T-helper 1 cell (primary cell): ENCODE measurements around the gene IL10.
"Not testable (repeated sequence)": the region's sequence is repeated elsewhere in the genome, so short reads cannot be mapped to it uniquely, and the experiment has no call there.

ENCODE experiments used
- DNase-seq, 5 donors: peaks; one replicate each; pipeline ENCODE4 v3.0.0-alpha.2; 2012 to 2020

Gene IL10

GRCh38 chr1:206762741-206763364 is 9.4 kb downstream of the IL10 start:
- DNase-seq: not testable (repeated sequence)

GRCh38 chr1:206761159-206761768 is 11.0 kb downstream of the IL10 start:
- no peak for DNase-seq

- no peak for DNase-seq
Measured at GRCh38 chr1:206760590-206760989, 11.7 kb downstream of the IL10 start.

- DNase-seq: peak in 2 of 5 donors; percentile 34 to 88
Measured at GRCh38 chr1:206757524-206758266, 14.6 kb downstream of the IL10 start.

DNA sequence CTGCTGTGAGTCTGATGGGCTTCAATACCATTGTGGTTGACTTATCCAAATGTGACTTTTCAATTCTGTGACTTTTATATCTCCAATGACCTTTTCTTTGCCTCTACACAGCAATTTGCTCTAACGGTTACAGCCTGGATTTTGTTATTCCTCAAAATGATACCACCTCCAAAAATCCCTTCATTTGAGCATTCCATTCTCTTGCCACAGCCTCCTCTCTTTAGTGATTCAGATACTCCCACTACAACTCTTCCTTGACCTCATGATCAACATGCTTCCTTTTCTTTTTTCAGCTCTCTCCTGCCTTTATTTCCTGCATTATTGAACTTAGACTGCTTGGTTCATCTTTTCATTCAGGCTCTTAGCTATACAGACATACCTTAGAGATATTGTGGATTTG is 18.3 kb downstream of the IL10 start:
- DNase-seq: no peak

- DNase-seq: no peak
Measured at GRCh38 chr1:206753141-206753540, 19.2 kb downstream of the IL10 start.

GRCh38 chr1:206752481-206752880 is 19.8 kb downstream of the IL10 start:
- no peak for DNase-seq

GRCh38 chr1:206751891-206752290 is 20.4 kb downstream of the IL10 start:
- no peak for DNase-seq

DNA sequence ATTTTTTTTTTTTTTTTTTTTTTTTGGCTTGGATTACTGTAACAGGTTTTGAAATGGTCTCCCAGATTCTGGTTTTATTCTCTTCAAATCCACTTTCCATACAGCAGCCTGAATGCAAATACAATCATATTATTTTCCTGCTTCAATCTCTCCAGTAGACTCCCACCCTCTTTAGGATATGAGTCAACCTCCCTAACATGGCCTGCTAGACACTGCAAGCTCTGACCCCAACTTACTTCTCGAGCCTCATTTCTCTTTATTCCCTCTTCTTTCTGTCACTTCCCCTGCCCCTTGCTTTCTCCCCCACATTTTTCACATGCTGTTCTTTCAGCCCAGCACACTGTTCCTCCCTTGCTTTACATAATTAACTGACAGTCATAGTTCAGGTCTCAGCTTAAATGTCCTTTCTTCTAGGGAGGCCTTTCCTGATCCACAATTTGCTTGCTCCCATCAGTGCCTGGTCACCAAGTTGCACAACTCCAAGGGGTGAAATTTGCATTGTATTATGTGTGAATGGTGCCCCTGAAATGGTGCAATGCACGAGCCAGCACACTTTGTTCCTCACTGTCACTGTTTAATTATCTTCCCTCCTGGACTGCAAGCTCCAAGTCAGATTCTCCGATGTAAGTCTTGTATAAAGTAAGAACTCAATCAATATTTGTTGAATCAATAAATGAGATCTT is 23.8 kb downstream of the IL10 start:
- DNase-seq: no peak

DNA sequence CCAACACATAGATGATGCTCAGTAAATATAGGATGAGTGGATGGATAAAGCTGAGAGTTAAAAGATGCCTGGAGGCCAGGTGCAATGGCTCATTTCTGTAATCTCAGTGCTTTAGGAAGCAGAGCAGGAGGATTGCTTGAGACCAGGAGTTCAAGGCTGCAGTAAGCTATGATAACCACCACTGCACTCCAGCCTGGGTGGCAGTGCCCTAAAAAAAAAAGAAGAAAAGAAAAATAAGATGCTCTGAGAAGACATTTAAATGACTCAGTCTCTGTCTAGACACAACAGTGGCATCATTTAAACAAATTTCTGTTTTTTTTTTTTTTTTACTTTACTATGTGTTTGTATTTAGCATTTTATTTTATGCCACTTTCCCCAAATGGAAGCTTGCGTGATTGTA is 27.0 kb downstream of the IL10 start:
- no peak for DNase-seq

DNA sequence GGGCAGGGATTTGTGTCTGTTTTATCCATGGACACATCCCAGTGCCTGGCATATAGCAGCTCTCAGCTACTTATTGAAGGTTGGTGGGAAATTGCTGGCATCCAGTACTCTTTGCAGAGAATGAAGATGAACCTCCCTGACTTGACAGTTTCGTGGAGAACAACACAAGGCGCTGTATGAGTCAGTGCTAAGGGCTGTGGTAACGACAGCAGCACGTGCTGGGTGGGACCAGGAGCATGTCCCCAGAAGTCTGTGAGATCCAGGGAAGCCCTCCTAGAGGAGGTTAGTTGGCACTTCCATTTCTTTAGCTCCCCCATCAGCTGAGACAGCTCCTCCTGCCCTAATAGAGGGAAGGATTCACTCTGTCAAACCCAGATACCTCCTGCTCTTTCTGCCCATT is 27.6 kb downstream of the IL10 start:
- DNase-seq: peak in 1 of 5 donors; percentile 58

DNA sequence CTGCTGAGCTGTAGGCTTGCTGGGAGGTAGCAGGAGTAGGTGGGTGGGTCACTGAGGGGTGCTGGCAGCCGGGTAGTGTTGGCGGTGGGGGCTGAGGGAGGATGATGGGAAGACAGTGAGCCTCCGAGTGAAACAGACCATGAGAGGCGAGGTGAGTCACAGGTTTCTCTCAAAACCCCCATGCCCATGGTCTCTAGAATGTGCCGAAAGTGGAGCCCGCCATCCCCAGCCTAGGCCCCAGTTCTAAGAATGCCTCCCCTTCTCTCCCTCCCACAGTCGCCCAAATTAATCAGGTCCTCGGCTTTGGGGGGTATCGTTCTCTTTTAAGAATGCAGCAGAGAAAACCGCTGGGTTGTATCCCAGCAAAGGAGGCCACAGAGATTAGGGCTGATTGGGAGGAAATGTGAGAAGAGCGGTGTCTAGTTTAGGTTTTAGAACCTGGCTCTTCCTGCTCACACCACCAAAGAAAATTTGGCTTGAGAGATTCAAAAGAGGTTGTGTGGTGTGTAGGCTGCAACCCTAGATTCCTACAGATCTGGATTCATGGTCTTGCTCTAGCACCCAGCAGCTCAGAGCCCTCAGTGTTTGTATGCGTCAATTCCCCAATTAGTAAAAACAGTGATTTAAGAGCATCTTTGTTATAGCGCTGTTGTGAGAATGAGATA is 29.4 kb downstream of the IL10 start:
- DNase-seq: no peak

DNA sequence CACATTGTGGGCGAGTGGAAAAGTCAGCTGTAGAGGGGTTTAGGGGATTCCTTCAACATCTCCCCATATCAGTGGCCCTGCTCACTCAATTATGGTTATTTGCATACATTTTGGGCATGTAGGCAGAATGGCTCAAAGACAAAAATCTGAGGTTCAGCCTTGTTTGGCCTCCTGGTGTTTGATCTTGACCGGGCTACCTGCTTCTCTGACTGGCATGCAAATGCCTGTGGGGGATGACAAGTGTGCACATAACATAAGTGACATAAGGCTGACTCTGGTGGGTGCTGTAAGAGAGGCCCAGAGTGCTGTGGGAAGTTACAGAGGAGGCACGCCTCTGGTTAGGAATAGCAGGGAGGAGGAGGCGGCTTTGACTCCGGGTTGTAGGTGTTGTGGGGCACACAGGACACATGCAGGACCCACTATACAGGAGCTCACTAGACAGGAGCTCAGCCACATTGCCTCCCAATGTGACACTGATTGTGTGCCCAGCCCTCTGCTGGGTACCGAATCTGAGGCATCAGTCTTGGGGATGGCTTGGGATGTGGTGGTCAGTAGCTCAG is 31.1 kb downstream of the IL10 start:
- DNase-seq: no peak

- DNase-seq: peak in 1 of 5 donors; percentile 77
Measured at GRCh38 chr1:206739411-206740076, 32.8 kb downstream of the IL10 start.

DNA sequence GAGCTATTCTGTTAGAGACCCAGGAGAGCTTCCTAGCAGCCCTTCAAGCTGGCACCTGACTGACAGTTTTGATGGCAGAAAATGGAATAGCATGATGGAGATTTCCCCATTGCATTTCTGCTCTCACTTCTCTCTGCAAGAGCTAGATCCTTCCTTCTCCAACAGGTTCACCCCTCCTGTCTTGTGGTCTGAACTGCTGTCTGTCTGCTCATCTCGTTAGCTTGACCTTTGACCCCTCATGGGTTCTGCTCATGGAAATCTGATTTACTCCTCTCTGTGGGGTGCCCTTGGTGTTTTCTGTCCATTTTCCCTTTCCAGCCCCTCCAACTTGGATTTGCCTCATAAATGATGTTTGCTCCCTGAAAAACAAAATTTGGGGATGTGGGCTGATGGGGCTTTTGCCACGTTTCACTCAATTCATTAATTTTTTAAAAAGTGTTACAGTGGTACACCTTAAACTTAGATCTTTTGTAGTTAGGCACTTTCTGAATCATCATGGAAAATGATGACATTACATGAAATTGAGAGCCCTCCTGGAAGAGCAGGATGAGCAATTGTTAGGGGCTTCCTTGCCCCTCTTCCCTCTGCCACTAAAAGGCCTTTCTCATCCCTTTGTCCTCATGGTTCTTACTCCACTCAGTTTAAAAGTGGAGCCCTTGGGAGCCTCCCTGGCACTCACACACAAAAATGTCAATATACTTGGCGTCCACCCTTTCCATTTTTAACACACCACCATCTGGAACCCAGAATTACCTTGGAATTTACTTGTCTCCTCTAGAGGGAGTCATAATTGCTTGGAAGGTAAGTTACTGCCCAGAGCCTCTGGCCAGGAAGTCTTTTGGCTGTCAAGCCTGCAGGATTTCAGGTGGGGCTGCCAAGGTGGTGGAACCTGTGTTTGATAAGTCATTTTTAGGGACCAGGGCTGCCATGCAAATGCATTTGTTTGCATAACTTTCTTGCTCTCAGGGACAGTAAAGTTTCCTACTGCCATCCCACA is 33.6 kb downstream of the IL10 start:
- DNase-seq: no peak

- DNase-seq: peak in 1 of 5 donors; percentile 58
Measured at GRCh38 chr1:206737729-206738201, 34.5 kb downstream of the IL10 start.

GRCh38 chr1:206736878-206737728 is 35.2 kb downstream of the IL10 start:
- peak; percentile 31 to 81 (median 48) for DNase-seq

- DNase-seq: no peak
Measured at GRCh38 chr1:206735553-206736031, 36.7 kb downstream of the IL10 start.

- DNase-seq: peak; percentile 45 to 76 (median 63)
Measured at GRCh38 chr1:206734499-206735142, 37.7 kb downstream of the IL10 start.
